SK-N-SH treated with all-trans-retinoic acid at 6 μM for 48 hours (cell line): ENCODE data around the gene ANKS1A.

Experiments
- ATAC-seq: fragments of 200-7000 bp; cut with Tn5 transposase; 3 replicates; pipeline ENCODE4 v1.9.1; 2020; ENCODE audit warnings: mild to moderate bottlenecking, moderate library complexity
- ARNTL ChIP-seq: fragments of 450-650 bp; formaldehyde crosslinking; IDR thresholded peaks from 2 replicates; pipeline ENCODE4 v1.5.0; 2020; ENCODE audit warnings: low read depth, mild to moderate bottlenecking, moderate library complexity, borderline replicate concordance
- BACH2 ChIP-seq: fragments of 250-450 bp; sonication (Bioruptor Pico); IDR thresholded peaks from 2 replicates; pipeline ENCODE4 v1.9.0; 2021; ENCODE audit warnings: mild to moderate bottlenecking, borderline replicate concordance
- CSDC2 ChIP-seq: fragments of 250-450 bp; sonication (Bioruptor Pico); IDR thresholded peaks from 2 replicates; pipeline ENCODE4 v1.5.0; 2020; ENCODE audit warnings: mild to moderate bottlenecking, moderate library complexity
- ESRRG ChIP-seq: fragments of 250-450 bp; sonication (Bioruptor Pico); IDR thresholded peaks from 2 replicates; pipeline ENCODE4 v1.6.1; 2021; ENCODE audit warnings: mild to moderate bottlenecking
- GLIS3 ChIP-seq: fragments of 250-450 bp; sonication (Bioruptor Pico); IDR thresholded peaks from 2 replicates; pipeline ENCODE4 v1.5.0; 2020; ENCODE audit warnings: mild to moderate bottlenecking, moderate library complexity
- ISL1 ChIP-seq: fragments of 250-450 bp; sonication (Bioruptor Pico); IDR thresholded peaks from 2 replicates; pipeline ENCODE4 v2.1.2; 2022; ENCODE audit warnings: mild to moderate bottlenecking, moderate library complexity
- OSR1 ChIP-seq: fragments of 250-450 bp; sonication (Bioruptor Pico); IDR thresholded peaks from 2 replicates; pipeline ENCODE4 v1.8.0; 2022; ENCODE audit warnings: moderate library complexity, mild to moderate bottlenecking, inconsistent platforms
- PPARA ChIP-seq: fragments of 250-450 bp; sonication (Bioruptor Pico); IDR thresholded peaks from 2 replicates; pipeline ENCODE4 v1.5.0; 2020; ENCODE audit warnings: mild to moderate bottlenecking, borderline replicate concordance
- RARB ChIP-seq: fragments of 250-450 bp; sonication (Bioruptor Pico); IDR thresholded peaks from 2 replicates; pipeline ENCODE4 v1.8.0; 2021; ENCODE audit warnings: mild to moderate bottlenecking, moderate library complexity
- SNAI2 ChIP-seq: fragments of 250-450 bp; sonication (Bioruptor Pico); IDR thresholded peaks from 2 replicates; pipeline ENCODE4 v1.5.0; 2020; ENCODE audit warnings: mild to moderate bottlenecking, moderate library complexity
- TCF4 ChIP-seq: fragments of 250-450 bp; sonication (Bioruptor Pico); IDR thresholded peaks from 2 replicates; pipeline ENCODE4 v1.8.0; 2021; ENCODE audit warnings: mild to moderate bottlenecking, moderate library complexity, borderline replicate concordance
- TOX ChIP-seq: fragments of 250-450 bp; sonication (Bioruptor Pico); IDR thresholded peaks from 2 replicates; pipeline ENCODE4 v1.8.0; 2021; ENCODE audit warnings: mild to moderate bottlenecking, moderate library complexity, borderline replicate concordance
- ZC3H10 ChIP-seq: fragments of 250-450 bp; sonication (Bioruptor Pico); IDR thresholded peaks from 2 replicates; pipeline ENCODE4 v1.5.1; 2021; ENCODE audit warnings: mild to moderate bottlenecking, moderate library complexity
- ZFP3 ChIP-seq: fragments of 250-450 bp; sonication (Bioruptor Pico); IDR thresholded peaks from 2 replicates; pipeline ENCODE4 v1.5.0; 2020; ENCODE audit warnings: mild to moderate bottlenecking, moderate library complexity
- ZFP30 ChIP-seq: fragments of 450-650 bp; formaldehyde crosslinking; IDR thresholded peaks from 2 replicates; pipeline ENCODE4 v1.5.0; 2022; ENCODE audit warnings: mild to moderate bottlenecking, moderate library complexity
- ZNF70 ChIP-seq: fragments of 450-650 bp; formaldehyde crosslinking; IDR thresholded peaks from 2 replicates; pipeline ENCODE4 v1.5.0; 2020; ENCODE audit warnings: mild to moderate bottlenecking, moderate library complexity
- ZNF8 ChIP-seq: fragments of 450-650 bp; formaldehyde crosslinking; IDR thresholded peaks from 2 replicates; pipeline ENCODE4 v1.5.0; 2020; ENCODE audit warnings: mild to moderate bottlenecking, moderate library complexity
- TF ChIP-seq, protein P1 (sequence below): fragments of 250-450 bp; sonication (Bioruptor Pico); IDR thresholded peaks from 2 replicates; pipeline ENCODE4 v1.5.1; 2021; ENCODE audit warnings: mild to moderate bottlenecking, moderate library complexity
- TF ChIP-seq, protein P2 (sequence below): fragments of 250-450 bp; sonication (Bioruptor Pico); IDR thresholded peaks from 2 replicates; pipeline ENCODE4 v1.5.1; 2020; ENCODE audit warnings: low read depth, mild to moderate bottlenecking, moderate library complexity
- TF ChIP-seq, protein P3 (sequence below): fragments of 250-450 bp; sonication (Bioruptor Pico); IDR thresholded peaks from 2 replicates; pipeline ENCODE4 v1.8.0; 2020; ENCODE audit warnings: mild to moderate bottlenecking, moderate library complexity, borderline replicate concordance
- TF ChIP-seq, protein P4 (sequence below): fragments of 250-450 bp; sonication (Bioruptor Pico); IDR thresholded peaks from 2 replicates; pipeline ENCODE4 v1.5.0; 2020; ENCODE audit warnings: mild to moderate bottlenecking, moderate library complexity

ANKS1A gene

DNA sequence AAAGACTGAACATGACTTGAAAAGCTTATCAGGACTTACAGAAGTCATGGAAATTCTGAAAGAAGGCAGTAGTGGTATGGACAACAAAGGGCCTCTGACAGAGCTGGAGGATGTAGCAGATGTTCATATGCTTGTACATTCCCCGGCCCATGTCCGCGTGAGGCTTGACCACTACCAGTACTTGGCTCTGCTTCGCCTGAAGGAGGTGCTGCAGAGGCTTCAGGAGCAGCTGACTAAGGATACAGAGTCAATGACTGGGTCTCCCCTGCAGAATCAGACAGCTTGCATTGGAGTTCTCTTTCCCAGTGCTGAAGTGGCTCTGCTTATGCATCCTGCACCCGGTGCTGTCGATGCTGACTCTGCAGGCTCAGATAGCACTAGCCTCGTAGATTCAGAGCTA, 30.4 kb upstream of the ANKS1A start:
- no peak for TF ChIP-seq CSDC2 (CRISPR knock-in tag)
- TF ChIP-seq, protein P1, sequence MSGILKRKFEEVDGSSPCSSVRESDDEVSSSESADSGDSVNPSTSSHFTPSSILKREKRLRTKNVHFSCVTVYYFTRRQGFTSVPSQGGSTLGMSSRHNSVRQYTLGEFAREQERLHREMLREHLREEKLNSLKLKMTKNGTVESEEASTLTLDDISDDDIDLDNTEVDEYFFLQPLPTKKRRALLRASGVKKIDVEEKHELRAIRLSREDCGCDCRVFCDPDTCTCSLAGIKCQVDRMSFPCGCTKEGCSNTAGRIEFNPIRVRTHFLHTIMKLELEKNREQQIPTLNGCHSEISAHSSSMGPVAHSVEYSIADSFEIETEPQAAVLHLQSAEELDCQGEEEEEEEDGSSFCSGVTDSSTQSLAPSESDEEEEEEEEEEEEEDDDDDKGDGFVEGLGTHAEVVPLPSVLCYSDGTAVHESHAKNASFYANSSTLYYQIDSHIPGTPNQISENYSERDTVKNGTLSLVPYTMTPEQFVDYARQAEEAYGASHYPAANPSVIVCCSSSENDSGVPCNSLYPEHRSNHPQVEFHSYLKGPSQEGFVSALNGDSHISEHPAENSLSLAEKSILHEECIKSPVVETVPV (CRISPR knock-in tag): no peak
- 0 out of 3 replicates have a peak, but pooled peaks have one; percentile 28 for ATAC-seq

DNA sequence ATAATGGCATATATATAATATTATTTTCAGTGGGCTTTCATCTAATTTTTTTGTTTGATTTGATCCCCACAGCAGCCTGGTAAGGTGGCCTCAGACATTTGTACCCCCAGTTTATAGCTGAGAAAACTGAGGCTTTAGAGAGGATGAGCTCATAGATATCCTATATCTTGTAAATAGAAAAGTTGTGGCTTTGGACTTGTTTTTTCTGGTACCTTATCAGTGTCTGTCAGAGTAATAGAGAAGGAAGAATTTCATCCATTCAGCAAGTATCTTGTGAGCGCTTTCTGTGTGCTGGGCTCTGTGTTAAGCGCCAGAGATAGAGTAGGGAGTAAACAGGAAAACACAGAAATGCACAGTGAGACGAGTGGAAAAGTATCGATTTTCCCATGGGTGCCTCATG, 29.1 kb upstream of the ANKS1A start:
- no peak for TF ChIP-seq ZNF8 (CRISPR knock-in tag)
- no peak for TF ChIP-seq ZFP30 (CRISPR knock-in tag)
- TF ChIP-seq, protein P2, sequence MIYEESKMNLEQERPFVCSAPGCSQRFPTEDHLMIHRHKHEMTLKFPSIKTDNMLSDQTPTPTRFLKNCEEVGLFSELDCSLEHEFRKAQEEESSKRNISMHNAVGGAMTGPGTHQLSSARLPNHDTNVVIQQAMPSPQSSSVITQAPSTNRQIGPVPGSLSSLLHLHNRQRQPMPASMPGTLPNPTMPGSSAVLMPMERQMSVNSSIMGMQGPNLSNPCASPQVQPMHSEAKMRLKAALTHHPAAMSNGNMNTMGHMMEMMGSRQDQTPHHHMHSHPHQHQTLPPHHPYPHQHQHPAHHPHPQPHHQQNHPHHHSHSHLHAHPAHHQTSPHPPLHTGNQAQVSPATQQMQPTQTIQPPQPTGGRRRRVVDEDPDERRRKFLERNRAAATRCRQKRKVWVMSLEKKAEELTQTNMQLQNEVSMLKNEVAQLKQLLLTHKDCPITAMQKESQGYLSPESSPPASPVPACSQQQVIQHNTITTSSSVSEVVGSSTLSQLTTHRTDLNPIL (CRISPR knock-in tag): no peak
- TF ChIP-seq ESRRG (CRISPR knock-in tag): no peak
- TF ChIP-seq PPARA (CRISPR knock-in tag): no peak
- no peak for TF ChIP-seq ARNTL (CRISPR knock-in tag)
- TF ChIP-seq, protein P3, sequence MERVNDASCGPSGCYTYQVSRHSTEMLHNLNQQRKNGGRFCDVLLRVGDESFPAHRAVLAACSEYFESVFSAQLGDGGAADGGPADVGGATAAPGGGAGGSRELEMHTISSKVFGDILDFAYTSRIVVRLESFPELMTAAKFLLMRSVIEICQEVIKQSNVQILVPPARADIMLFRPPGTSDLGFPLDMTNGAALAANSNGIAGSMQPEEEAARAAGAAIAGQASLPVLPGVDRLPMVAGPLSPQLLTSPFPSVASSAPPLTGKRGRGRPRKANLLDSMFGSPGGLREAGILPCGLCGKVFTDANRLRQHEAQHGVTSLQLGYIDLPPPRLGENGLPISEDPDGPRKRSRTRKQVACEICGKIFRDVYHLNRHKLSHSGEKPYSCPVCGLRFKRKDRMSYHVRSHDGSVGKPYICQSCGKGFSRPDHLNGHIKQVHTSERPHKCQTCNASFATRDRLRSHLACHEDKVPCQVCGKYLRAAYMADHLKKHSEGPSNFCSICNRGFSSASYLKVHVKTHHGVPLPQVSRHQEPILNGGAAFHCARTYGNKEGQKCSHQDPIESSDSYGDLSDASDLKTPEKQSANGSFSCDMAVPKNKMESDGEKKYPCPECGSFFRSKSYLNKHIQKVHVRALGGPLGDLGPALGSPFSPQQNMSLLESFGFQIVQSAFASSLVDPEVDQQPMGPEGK (CRISPR knock-in tag): no peak
- TF ChIP-seq BACH2 (CRISPR knock-in tag): no peak
- ATAC-seq: no peak

DNA sequence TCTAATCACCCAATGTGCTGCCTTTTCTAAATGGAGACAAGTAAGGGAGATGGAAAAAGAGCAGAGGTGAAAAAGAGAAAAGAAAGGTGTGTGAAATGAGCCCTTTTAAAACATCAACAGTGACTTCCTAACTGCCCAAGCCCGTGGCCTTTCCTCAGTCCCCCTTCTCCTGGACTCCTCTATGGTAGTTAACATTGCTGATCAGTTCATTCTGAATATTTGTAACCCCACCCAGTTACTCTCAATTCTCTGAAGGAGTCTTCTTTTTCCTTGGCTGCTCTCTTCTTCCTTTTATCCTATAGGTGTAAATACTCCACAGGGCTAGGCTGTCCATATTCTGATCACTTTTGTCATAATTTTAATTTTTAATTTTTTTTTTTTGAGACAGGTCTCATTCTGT, 28.3 kb upstream of the ANKS1A start:
- TF ChIP-seq GLIS3 (CRISPR knock-in tag) (no peak), ZFP3 (CRISPR knock-in tag) (no peak), TOX (no peak), ZFP30 (CRISPR knock-in tag) (no peak), TCF4 (CRISPR knock-in tag) (no peak), ARNTL (CRISPR knock-in tag) (no peak), ISL1 (CRISPR knock-in tag) (no peak), SNAI2 (CRISPR knock-in tag) (no peak), PPARA (CRISPR knock-in tag) (no peak), OSR1 (CRISPR knock-in tag) (no peak), ZC3H10 (no peak), ZNF70 (CRISPR knock-in tag) (no peak), ZNF8 (CRISPR knock-in tag) (no peak), RARB (CRISPR knock-in tag) (no peak)
- TF ChIP-seq, protein P3 (CRISPR knock-in tag): no peak
- TF ChIP-seq, protein P2 (CRISPR knock-in tag): no peak
- TF ChIP-seq, protein P4, sequence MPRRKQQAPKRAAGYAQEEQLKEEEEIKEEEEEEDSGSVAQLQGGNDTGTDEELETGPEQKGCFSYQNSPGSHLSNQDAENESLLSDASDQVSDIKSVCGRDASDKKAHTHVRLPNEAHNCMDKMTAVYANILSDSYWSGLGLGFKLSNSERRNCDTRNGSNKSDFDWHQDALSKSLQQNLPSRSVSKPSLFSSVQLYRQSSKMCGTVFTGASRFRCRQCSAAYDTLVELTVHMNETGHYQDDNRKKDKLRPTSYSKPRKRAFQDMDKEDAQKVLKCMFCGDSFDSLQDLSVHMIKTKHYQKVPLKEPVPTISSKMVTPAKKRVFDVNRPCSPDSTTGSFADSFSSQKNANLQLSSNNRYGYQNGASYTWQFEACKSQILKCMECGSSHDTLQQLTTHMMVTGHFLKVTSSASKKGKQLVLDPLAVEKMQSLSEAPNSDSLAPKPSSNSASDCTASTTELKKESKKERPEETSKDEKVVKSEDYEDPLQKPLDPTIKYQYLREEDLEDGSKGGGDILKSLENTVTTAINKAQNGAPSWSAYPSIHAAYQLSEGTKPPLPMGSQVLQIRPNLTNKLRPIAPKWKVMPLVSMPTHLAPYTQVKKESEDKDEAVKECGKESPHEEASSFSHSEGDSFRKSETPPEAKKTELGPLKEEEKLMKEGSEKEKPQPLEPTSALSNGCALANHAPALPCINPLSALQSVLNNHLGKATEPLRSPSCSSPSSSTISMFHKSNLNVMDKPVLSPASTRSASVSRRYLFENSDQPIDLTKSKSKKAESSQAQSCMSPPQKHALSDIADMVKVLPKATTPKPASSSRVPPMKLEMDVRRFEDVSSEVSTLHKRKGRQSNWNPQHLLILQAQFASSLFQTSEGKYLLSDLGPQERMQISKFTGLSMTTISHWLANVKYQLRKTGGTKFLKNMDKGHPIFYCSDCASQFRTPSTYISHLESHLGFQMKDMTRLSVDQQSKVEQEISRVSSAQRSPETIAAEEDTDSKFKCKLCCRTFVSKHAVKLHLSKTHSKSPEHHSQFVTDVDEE: no peak
- TF ChIP-seq, protein P1 (CRISPR knock-in tag): no peak
- no peak for ATAC-seq
